ENCODE measurements around the gene SPPL2B. TPM values are rescaled to one million over a fixed set of nuclear protein-coding genes. Genes with fewer than 3 reads are reported as not detected.
"Not testable (repeated sequence)": the region's sequence is repeated elsewhere in the genome, so short reads cannot be mapped to it uniquely, and the experiment has no call there.

SPPL2B gene, protein sequence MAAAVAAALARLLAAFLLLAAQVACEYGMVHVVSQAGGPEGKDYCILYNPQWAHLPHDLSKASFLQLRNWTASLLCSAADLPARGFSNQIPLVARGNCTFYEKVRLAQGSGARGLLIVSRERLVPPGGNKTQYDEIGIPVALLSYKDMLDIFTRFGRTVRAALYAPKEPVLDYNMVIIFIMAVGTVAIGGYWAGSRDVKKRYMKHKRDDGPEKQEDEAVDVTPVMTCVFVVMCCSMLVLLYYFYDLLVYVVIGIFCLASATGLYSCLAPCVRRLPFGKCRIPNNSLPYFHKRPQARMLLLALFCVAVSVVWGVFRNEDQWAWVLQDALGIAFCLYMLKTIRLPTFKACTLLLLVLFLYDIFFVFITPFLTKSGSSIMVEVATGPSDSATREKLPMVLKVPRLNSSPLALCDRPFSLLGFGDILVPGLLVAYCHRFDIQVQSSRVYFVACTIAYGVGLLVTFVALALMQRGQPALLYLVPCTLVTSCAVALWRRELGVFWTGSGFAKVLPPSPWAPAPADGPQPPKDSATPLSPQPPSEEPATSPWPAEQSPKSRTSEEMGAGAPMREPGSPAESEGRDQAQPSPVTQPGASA
- 10 to 100 TPM; 21.1 to 38.0 (median 27.7) TPM for total RNA-seq
- 10 to 100 TPM; 11.4 to 22.1 (median 19.4) TPM for polyA plus RNA-seq
- long read RNA-seq, donor 1, partial matches to known transcripts: 12 of 20 reads
- long read RNA-seq, donor 1, other reads (novel, unspliced or antisense): 6 of 20 reads
- long read RNA-seq, donor 2, transcript SPPL2B-209 (15 exons, 3,456 nt): major isoform, 10 of 45 reads
- long read RNA-seq, donor 2, partial matches to known transcripts: 12 of 45 reads
- long read RNA-seq, donor 2, other reads (novel, unspliced or antisense): 19 of 45 reads

GRCh38 chr19:2328401-2329148 lies at the start of gene SPPL2B, which contains the start of gene LSM7:
Gene SPPL2B, plus strand, starts transcription at chr19:2328684. Its CDS starts 26 bp downstream, at chr19:2328710.
Gene LSM7, minus strand, starts transcription at chr19:2328586. Its CDS starts 20 bp downstream, at chr19:2328566.
- DNase-seq (peak; percentile 92 to 96), ATAC-seq (peak; percentile 75 to 83 (median 78))
- peak within 1 kb of the TSS; percentile 93 for H3K4me3 ChIP-seq
- WGBS, 3 donors: 0 to 1% (median 0%) methylated on average over 75 to 89 of the region's 89 CpGs
- no peaks in the 10 kb centered on the region for H3K27me3 ChIP-seq (ENCODE audit: insufficient read depth in 3 of 3, low read length in 2 of 3)
- peaks cover 49% of the 10 kb centered on the region for H3K4me1 ChIP-seq
- peaks cover 0 to 24% of the 10 kb centered on the region in 2 donors for H3K36me3 ChIP-seq (ENCODE audit: insufficient read depth in 1 of 2, low read depth in 1 of 2)
- TF ChIP-seq, protein P1, sequence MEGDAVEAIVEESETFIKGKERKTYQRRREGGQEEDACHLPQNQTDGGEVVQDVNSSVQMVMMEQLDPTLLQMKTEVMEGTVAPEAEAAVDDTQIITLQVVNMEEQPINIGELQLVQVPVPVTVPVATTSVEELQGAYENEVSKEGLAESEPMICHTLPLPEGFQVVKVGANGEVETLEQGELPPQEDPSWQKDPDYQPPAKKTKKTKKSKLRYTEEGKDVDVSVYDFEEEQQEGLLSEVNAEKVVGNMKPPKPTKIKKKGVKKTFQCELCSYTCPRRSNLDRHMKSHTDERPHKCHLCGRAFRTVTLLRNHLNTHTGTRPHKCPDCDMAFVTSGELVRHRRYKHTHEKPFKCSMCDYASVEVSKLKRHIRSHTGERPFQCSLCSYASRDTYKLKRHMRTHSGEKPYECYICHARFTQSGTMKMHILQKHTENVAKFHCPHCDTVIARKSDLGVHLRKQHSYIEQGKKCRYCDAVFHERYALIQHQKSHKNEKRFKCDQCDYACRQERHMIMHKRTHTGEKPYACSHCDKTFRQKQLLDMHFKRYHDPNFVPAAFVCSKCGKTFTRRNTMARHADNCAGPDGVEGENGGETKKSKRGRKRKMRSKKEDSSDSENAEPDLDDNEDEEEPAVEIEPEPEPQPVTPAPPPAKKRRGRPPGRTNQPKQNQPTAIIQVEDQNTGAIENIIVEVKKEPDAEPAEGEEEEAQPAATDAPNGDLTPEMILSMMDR (IDR thresholded peaks at IDR 0.05): no peak
- peak within 1 kb of the TSS; percentile 84 for H3K27ac ChIP-seq
- no peaks in the 10 kb centered on the region for H3K9me3 ChIP-seq
- intact Hi-C loops (cut with DNase I): loop anchor here in 1 of 2 donors (5.0 kb wide), 1 partner anchor 91 kb away; the partner anchor contains the start of genes PLEKHJ1 and SF3A2

GRCh38 chr19:2280633-2281264 lies 47.7 kb upstream of the SPPL2B start:
- Histone ChIP-seq H3K27ac (no peak overlapping the region), H3K27me3 (ENCODE audit: insufficient read depth in 3 of 3, low read length in 2 of 3) (no peaks in the 10 kb centered on the region), H3K36me3 (ENCODE audit: insufficient read depth in 1 of 2, low read depth in 1 of 2) (peaks cover 0 to 6% of the 10 kb centered on the region in 2 donors), H3K4me1 (peaks cover 5% of the 10 kb centered on the region), H3K4me3 (no peak overlapping the region), H3K9me3 (no peaks in the 10 kb centered on the region)
- WGBS, 3 donors: 70 to 76% (median 71%) methylated on average over 22 to 26 of the region's 26 CpGs
- no peak for DNase-seq
- TF ChIP-seq, protein P1 (IDR thresholded peaks at IDR 0.05): no peak
- intact Hi-C loops (cut with DNase I): no loop called here
- ATAC-seq: no peak

DNA sequence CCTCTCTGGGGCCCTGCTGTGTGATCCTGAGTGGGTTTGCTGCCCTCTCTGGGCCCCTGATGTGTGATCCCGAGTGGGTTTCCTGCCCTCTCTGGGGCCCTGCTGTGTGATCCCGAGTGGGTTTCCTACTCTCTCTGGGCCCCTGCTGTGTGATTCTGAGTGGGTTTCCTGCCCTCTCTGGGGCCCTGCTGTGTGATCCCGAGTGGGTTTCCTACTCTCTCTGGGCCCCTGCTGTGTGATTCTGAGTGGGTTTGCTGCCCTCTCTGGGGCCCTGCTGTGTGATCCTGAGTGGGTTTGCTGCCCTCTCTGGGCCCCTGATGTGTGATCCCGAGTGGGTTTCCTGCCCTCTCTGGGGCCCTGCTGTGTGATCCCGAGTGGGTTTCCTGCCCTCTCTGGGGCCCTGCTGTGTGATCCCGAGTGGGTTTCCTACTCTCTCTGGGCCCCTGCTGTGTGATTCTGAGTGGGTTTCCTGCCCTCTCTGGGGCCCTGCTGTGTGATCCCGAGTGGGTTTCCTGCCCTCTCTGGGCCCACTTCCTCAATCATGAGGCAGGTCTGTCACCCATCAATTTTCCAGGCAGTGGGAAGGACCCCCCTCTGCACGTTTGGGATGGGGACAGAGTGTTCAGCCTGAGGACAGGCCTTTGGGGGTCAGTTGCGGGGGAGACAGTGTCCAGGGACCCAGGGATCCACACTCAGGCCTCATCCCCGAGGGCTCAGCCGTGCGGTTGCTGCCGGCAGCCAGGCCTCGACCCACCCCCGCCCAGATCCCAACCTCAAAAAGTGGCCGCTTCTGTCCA lies 47.0 kb upstream of the SPPL2B start:
- WGBS, 3 donors: 30 to 49% (median 41%) methylated on average over 13 to 16 of the region's 16 CpGs
- H3K27me3 ChIP-seq (ENCODE audit: insufficient read depth in 3 of 3, low read length in 2 of 3): not testable (repeated sequence)

GRCh38 chr19:2282062-2282861 lies 46.2 kb upstream of the SPPL2B start, which contains the start of gene PEAK3:
Gene PEAK3, minus strand, starts transcription at chr19:2282175. Its CDS starts 1,244 bp downstream, at chr19:2280931.
- Histone ChIP-seq H3K4me1 (no peaks in the 10 kb centered on the region), H3K9me3 (no peaks in the 10 kb centered on the region), H3K4me3 (peak within 1 kb of the TSS; percentile 46), H3K36me3 (ENCODE audit: insufficient read depth in 1 of 2, low read depth in 1 of 2) (no peaks in the 10 kb centered on the region), H3K27me3 (ENCODE audit: insufficient read depth in 3 of 3, low read length in 2 of 3) (no peaks in the 10 kb centered on the region), H3K27ac (no peak within 1 kb of the TSS)
- intact Hi-C loops (cut with DNase I): no loop called here
- ATAC-seq (peak; percentile 30 to 61 (median 41)), DNase-seq (peak; percentile 70 to 85)
- TF ChIP-seq, protein P1 (IDR thresholded peaks at IDR 0.05): no peak
- WGBS, 3 donors: 19 to 27% (median 23%) methylated on average over 34 to 41 of the region's 41 CpGs

More for the DNA sequence above, 47.0 kb upstream of the SPPL2B start:
- H3K27ac ChIP-seq; H3K4me1 ChIP-seq; H3K36me3 ChIP-seq (ENCODE audit: insufficient read depth in 1 of 2, low read depth in 1 of 2); H3K9me3 ChIP-seq; intact Hi-C loops (cut with DNase I); DNase-seq: not testable (repeated sequence)
- ATAC-seq: peak in 2 of 4 donors; percentile 3 to 20
- peak overlapping the region; percentile 46 for H3K4me3 ChIP-seq
